ENCODE measurements around the gene RPS6KB1.
"Not testable (repeated sequence)": the region's sequence is repeated elsewhere in the genome, so short reads cannot be mapped to it uniquely, and the experiment has no call there.

RPS6KB1 gene

DNA sequence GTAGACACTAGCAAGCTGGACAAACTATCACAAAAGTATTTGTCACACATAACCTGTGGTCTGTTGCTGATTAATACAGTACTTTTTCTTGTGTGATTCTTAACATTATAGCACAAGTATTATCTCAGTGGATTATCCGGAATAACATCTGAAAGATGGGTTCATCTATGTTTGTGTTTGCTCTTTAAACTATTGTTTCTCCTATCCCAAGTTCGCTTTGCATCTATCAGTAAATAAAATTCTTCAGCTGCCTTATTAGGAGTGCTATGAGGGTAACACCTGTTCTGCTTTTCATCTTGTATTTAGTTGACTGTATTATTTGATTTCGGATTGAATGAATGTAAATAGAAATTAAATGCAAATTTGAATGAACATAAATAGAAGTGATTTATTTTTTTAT, 57.1 kb downstream of the RPS6KB1 start:
- in situ Hi-C loops (cut with MboI; ENCODE audit: low pct_unique_long_range_greater_than_20kb, low sequenced_read_pairs, unreplicated experiment): no loop called here
- DNase-seq (ENCODE audit: low spot score): no peak
- TF ChIP-seq, protein P1, sequence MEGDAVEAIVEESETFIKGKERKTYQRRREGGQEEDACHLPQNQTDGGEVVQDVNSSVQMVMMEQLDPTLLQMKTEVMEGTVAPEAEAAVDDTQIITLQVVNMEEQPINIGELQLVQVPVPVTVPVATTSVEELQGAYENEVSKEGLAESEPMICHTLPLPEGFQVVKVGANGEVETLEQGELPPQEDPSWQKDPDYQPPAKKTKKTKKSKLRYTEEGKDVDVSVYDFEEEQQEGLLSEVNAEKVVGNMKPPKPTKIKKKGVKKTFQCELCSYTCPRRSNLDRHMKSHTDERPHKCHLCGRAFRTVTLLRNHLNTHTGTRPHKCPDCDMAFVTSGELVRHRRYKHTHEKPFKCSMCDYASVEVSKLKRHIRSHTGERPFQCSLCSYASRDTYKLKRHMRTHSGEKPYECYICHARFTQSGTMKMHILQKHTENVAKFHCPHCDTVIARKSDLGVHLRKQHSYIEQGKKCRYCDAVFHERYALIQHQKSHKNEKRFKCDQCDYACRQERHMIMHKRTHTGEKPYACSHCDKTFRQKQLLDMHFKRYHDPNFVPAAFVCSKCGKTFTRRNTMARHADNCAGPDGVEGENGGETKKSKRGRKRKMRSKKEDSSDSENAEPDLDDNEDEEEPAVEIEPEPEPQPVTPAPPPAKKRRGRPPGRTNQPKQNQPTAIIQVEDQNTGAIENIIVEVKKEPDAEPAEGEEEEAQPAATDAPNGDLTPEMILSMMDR (IDR thresholded peaks at IDR 0.05; ENCODE audit: extremely low read depth, insufficient read depth, missing control alignments): no peak

- in situ Hi-C loops (cut with MboI; ENCODE audit: low pct_unique_long_range_greater_than_20kb, low sequenced_read_pairs, unreplicated experiment): no loop called here
- TF ChIP-seq, protein P1 (IDR thresholded peaks at IDR 0.05; ENCODE audit: extremely low read depth, insufficient read depth, missing control alignments): no peak
These were observed 61.9 kb downstream of the RPS6KB1 start for GRCh38 chr17:59954856-59955255.

DNA sequence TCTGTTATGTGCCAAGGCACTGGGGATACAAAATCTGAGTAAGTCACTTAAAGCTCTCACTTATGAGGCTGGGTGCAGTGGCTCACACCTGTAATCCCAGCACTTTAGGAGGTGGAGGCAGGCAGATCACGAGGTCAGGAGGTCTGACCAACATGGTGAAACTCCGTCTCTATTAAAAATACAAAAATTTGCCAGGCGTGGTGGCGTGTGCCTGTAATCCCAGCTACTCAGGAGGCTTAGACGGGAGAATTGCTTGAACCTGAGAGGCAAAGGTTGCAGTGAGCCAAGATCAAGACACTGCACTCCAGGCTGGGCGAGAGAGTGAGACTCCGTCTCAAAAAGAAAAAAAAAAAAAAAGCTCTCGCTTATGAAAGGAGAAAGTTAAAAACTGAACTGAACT, 66.7 kb downstream of the RPS6KB1 start:
- in situ Hi-C loops (cut with MboI; ENCODE audit: low pct_unique_long_range_greater_than_20kb, low sequenced_read_pairs, unreplicated experiment); DNase-seq (ENCODE audit: low spot score): not testable (repeated sequence)

More at GRCh38 chr17:59954856-59955255, 61.9 kb downstream of the RPS6KB1 start:
- no peak for DNase-seq (ENCODE audit: low spot score)

DNA sequence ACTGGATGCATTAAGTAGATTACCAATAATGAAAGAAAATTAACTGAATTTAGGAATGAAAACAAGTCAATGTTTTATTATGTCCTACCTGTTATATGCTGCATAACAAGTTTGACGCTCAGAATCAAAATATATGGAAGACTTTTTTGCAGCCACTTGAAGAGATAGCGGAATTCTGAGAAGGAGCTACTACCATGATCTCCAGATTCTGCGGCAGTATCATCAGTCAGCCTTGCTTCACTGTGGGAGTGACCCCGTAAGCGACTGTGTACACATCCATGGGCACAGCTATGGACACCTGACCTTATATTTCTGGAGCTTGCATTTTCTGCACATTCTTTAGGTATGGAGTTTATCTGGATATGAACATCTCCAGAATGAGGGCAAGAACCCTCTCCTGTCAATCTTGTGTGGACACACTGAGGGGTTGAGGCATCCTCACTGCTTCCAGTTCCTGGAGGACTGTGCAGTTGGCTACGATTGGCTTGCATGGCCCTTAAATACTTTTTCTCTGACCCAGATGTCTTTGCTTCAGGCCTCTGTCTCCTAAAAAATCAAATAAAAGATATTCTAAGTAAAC, 69.9 kb downstream of the RPS6KB1 start:
- DNase-seq (ENCODE audit: low spot score): no peak
- in situ Hi-C loops (cut with MboI; ENCODE audit: low pct_unique_long_range_greater_than_20kb, low sequenced_read_pairs, unreplicated experiment): no loop called here
- TF ChIP-seq, protein P1 (IDR thresholded peaks at IDR 0.05; ENCODE audit: extremely low read depth, insufficient read depth, missing control alignments): no peak

DNA sequence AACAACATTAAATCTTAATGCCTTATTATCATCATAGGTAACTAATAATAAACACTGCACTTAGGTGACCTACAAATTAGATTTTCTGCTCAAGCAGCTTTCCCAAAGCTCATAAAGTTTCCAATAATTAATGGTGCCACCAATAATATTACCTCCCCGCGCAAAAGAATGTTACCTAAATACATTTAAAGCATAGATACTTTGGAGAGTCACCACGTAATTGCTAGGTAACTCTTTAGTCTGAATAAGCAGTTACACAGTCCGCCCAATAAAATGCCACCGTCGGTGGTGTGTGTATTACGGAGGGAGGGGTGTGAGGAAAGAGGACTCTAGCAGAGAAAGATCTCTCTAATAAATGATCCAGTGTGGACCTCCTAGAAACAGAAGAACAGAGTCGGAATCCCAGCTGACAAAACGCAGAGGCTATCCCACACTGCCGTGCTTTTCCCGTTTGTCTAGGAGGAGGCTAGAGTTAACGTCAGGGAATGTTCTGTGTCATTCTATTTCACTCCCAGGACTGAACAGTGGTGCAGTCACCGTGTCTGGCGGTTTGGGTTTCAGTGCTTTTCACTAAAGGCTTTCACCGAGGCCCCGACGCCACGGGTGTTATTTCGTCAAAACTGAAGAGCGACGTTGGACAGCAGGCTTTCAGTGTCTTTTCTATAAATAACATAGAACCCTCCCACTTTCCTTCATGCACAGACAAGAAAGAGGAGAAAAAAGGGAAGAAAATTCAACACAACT, 71.0 kb downstream of the RPS6KB1 start:
- in situ Hi-C loops (cut with MboI; ENCODE audit: low pct_unique_long_range_greater_than_20kb, low sequenced_read_pairs, unreplicated experiment): no loop called here
- TF ChIP-seq, protein P1 (IDR thresholded peaks at IDR 0.05; ENCODE audit: extremely low read depth, insufficient read depth, missing control alignments): no peak

DNA sequence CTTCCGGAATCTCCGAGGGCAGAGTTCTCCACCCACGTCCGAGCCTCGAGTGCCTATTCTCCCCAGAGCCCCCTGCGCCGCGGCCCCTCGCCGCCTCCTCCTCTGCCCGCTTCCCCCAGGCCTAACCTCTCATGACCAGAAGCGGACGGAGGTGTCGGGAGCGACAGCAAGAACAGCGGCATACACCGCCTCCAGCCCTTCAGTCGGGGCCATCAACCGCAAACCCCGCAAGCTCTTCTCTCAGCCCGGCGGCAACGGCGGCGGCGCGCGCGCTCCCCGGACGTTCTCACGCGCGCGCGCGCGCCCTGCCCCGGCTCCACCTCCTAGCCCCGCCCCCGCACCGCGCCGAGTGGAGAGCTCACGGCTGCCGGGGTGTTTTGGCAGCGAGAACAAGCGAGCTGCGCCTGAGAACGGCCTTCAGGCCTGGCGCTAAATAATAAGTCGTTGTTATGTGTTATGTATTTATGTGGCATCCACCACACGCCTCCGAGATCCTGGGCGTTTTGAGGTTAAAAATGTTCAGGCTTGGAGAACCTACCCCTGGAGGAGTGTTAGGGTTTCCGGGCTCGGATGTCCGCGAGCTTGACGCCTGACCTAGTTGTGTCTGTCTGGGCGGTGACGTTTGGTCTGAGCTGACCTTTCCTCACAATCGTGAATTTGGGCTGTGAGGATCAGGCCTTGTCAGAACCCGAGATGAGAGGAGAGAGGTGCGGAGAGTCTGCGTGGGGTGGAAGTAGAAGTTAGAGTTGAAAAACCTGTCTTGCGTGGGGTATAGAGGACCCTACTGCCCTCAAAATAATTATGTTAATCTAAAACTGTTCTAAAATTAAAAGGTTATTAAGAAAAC, 71.8 kb downstream of the RPS6KB1 start, which contains the start of gene RNFT1:
Gene RNFT1 (minus strand): TSS at position 259 of the 847 bp plus-strand sequence. CDS start 77 bp downstream, at position 182.
- in situ Hi-C loops (cut with MboI; ENCODE audit: low pct_unique_long_range_greater_than_20kb, low sequenced_read_pairs, unreplicated experiment): no loop called here
- TF ChIP-seq, protein P1 (IDR thresholded peaks at IDR 0.05; ENCODE audit: extremely low read depth, insufficient read depth, missing control alignments): no peak
- DNase-seq (ENCODE audit: low spot score): peak; percentile 93

More for the DNA sequence above, 71.0 kb downstream of the RPS6KB1 start:
- peak; percentile 61 for DNase-seq (ENCODE audit: low spot score)

DNA sequence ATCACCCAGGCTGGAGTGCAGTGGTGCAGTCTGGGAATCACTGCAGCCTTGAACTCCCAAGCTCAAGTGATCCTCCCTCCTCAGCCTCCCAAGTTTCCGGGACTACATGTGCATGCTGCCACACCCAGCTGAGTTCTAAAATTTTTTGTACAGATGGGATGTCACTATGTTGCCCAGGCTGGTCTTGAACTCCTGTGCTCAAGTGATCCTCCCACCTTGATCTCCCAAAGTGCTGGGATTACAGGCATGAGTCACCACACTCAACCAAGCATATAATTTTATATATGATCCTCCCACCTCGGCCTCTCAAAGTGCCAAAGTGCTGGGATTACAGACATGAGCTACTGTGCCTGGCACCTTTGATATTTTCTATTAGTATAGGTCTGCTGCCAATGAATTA, 78.8 kb downstream of the RPS6KB1 start:
- DNase-seq (ENCODE audit: low spot score); in situ Hi-C loops (cut with MboI; ENCODE audit: low pct_unique_long_range_greater_than_20kb, low sequenced_read_pairs, unreplicated experiment): not testable (repeated sequence)
